OCI-LY1 (cell line): Measurements from ENCODE around the gene PPIL4.
"Not testable (repeated sequence)": the region's sequence is repeated elsewhere in the genome, so short reads cannot be mapped to it uniquely, and the experiment has no call there.

ENCODE experiments used
- CTCF ChIP-seq: fragments of 200-600 bp; sonication (generic), shearing (Covaris generic); IDR thresholded peaks from 2 replicates; pipeline ENCODE4 v1.5.1; 2017; ENCODE audit warnings: mild to moderate bottlenecking, antibody characterized with exemption, low read length, moderate library complexity, mixed read lengths
- EZH2 ChIP-seq: fragments of 200-600 bp; sonication (generic), shearing (Covaris generic); IDR thresholded peaks from 2 replicates; pipeline ENCODE4 v1.8.0; 2017; ENCODE audit warnings: borderline replicate concordance, mixed run types, mild to moderate bottlenecking, antibody characterized with exemption, low read length, moderate library complexity, mixed read lengths

- TF ChIP-seq CTCF, EZH2: not testable (repeated sequence)
Observed at GRCh38 chr6:149460249-149460648, 85.6 kb downstream of the PPIL4 start.
